Fibroblast of skin of right biceps (primary cell): ENCODE data around the gene CDK2.
"Not testable (repeated sequence)": the region's sequence is repeated elsewhere in the genome, so short reads cannot be mapped to it uniquely, and the experiment has no call there.

Experiments
- DNase-seq: peaks from one replicate; pipeline ENCODE4 v3.0.0-alpha.2; 2013

Gene CDK2

GRCh38 chr12:55938826-55939501 lies 27.7 kb upstream of the CDK2 start:
- no peak for DNase-seq

GRCh38 chr12:55940065-55940732 lies 26.4 kb upstream of the CDK2 start:
- peak; percentile 80 for DNase-seq

GRCh38 chr12:55942055-55942454 lies 24.6 kb upstream of the CDK2 start:
- no peak for DNase-seq

- no peak for DNase-seq
Measured at GRCh38 chr12:55942577-55943136, 24.0 kb upstream of the CDK2 start.

- no peak for DNase-seq
Measured at GRCh38 chr12:55946553-55946952, 20.1 kb upstream of the CDK2 start.

GRCh38 chr12:55955344-55955743 lies 11.3 kb upstream of the CDK2 start:
- DNase-seq: no peak

- peak; percentile 62 for DNase-seq
Measured at GRCh38 chr12:55955800-55956508, 10.7 kb upstream of the CDK2 start.

- DNase-seq: no peak
Measured at GRCh38 chr12:55957106-55957859, 9.3 kb upstream of the CDK2 start.

- no peak for DNase-seq
Measured at GRCh38 chr12:55963760-55964159, 2.9 kb upstream of the CDK2 start.

- no peak for DNase-seq
Measured at GRCh38 chr12:55965240-55965639, 1.4 kb upstream of the CDK2 start.

GRCh38 chr12:55965941-55966407 lies 656 bp upstream of the CDK2 start, which contains the start of gene PMEL:
Gene PMEL (minus strand): TSS chr12:55966042. CDS start chr12:55966011, 31 bp downstream.
- peak; percentile 6 for DNase-seq

- DNase-seq: no peak
Measured at GRCh38 chr12:55969356-55969755, 2.7 kb downstream of the CDK2 start.

GRCh38 chr12:55970775-55971174 lies 4.1 kb downstream of the CDK2 start:
- DNase-seq: peak; percentile 49

GRCh38 chr12:55972042-55972441 lies 5.4 kb downstream of the CDK2 start:
- DNase-seq: peak; percentile 75

GRCh38 chr12:55972456-55972855 lies 5.8 kb downstream of the CDK2 start:
- DNase-seq: no peak

- peak; percentile 31 for DNase-seq
Measured at GRCh38 chr12:55972911-55973598, 6.4 kb downstream of the CDK2 start.

- DNase-seq: peak; percentile 100
Measured at GRCh38 chr12:55973599-55974307, 7.1 kb downstream of the CDK2 start, which contains the start of gene RAB5B. Gene RAB5B (plus strand): TSS chr12:55974078. CDS start chr12:55986961, 12,883 bp downstream.

- peak; percentile 23 for DNase-seq
Measured at GRCh38 chr12:55974308-55974730, 7.7 kb downstream of the CDK2 start.

- DNase-seq: no peak
Measured at GRCh38 chr12:55978393-55978792, 11.8 kb downstream of the CDK2 start.

- no peak for DNase-seq
Measured at GRCh38 chr12:55979069-55979468, 12.4 kb downstream of the CDK2 start.

GRCh38 chr12:55981882-55982281 lies 15.3 kb downstream of the CDK2 start:
- DNase-seq: not testable (repeated sequence)
